Amygdala (tissue), 56 donors: ENCODE results near the gene GPR180.

Experiments
- DNase-seq, 56 donors: peaks; one replicate each; lab custom pipeline; 2025; lab: John Stamatoyannopoulos, UW

The GPR180 gene

GRCh38 chr13:94601446-94602431, at the start of gene GPR180:
TSS of gene GPR180 (plus strand) at chr13:94601857. CDS start at chr13:94601928, 71 bp downstream.
- peak; percentile 31 to 98 (median 92) for DNase-seq

GRCh38 chr13:94552095-94552494, 49.6 kb upstream of the GPR180 start:
- DNase-seq, result no peak

GRCh38 chr13:94553766-94554165, 47.9 kb upstream of the GPR180 start:
- no peak for DNase-seq

- DNase-seq, result no peak
Observed at GRCh38 chr13:94556041-94556440, 45.6 kb upstream of the GPR180 start.

GRCh38 chr13:94556621-94557020, 45.0 kb upstream of the GPR180 start:
- no peak for DNase-seq

- no peak for DNase-seq
Observed at GRCh38 chr13:94557684-94558235, 43.9 kb upstream of the GPR180 start.

GRCh38 chr13:94558716-94559115, 42.9 kb upstream of the GPR180 start:
- no peak for DNase-seq

GRCh38 chr13:94559222-94559795, 42.3 kb upstream of the GPR180 start:
- no peak for DNase-seq

GRCh38 chr13:94560116-94560515, 41.5 kb upstream of the GPR180 start:
- no peak for DNase-seq

GRCh38 chr13:94561126-94561525, 40.5 kb upstream of the GPR180 start:
- DNase-seq, result no peak

- DNase-seq, result no peak
Observed at GRCh38 chr13:94567581-94567980, 34.1 kb upstream of the GPR180 start.

- DNase-seq, result no peak
Observed at GRCh38 chr13:94568443-94568842, 33.2 kb upstream of the GPR180 start.

- DNase-seq, result no peak
Observed at GRCh38 chr13:94569615-94570014, 32.0 kb upstream of the GPR180 start.

GRCh38 chr13:94579063-94579462, 22.6 kb upstream of the GPR180 start:
- no peak for DNase-seq

- no peak for DNase-seq
Observed at GRCh38 chr13:94583926-94584325, 17.7 kb upstream of the GPR180 start.

- no peak for DNase-seq
Observed at GRCh38 chr13:94585543-94586101, 16.0 kb upstream of the GPR180 start.

GRCh38 chr13:94586371-94586770, 15.3 kb upstream of the GPR180 start:
- no peak for DNase-seq

- no peak for DNase-seq
Observed at GRCh38 chr13:94588541-94588940, 13.1 kb upstream of the GPR180 start.

GRCh38 chr13:94590744-94591143, 10.9 kb upstream of the GPR180 start:
- no peak for DNase-seq

- peak in 6 of 56 donors; percentile 30 to 57 (median 40) for DNase-seq
Observed at GRCh38 chr13:94595001-94595949, 6.4 kb upstream of the GPR180 start.
